Measurements from ENCODE around the gene CST8. TPM values are rescaled to one million over a fixed set of nuclear protein-coding genes. Genes with fewer than 3 reads are reported as not detected.

CST8 gene
- total RNA-seq, 4 donors from 2014 or later: not detected

DNA sequence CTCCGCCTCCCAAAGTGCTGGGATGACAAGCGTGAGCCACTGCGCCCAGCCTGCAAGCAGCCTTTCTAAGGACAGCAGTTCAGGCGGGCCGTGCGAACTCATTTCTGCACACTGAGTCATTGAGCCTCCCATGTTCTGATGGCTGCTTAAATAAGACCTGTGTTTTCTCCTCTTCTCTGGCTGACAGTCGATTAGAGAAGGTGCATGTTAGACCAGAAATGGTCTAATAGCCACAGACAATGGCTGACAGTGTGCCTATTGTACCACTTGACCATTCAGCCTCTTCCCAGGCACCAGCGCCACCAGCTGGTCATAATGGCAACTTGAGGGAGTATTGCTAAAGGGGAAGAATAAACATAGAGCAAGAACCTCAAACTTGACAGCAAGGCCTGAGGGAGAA, 44.4 kb upstream of the CST8 start:
- Histone ChIP-seq H3K27ac (no peak overlapping the region), H3K27me3 (no peaks in the 10 kb centered on the region), H3K36me3 (no peaks in the 10 kb centered on the region), H3K9me3 (no peaks in the 10 kb centered on the region), H3K4me3 (no peak overlapping the region), H3K4me1 (peaks cover 0 to 5% (median 0%) of the 10 kb centered on the region in 4 donors)
- DNase-seq (ENCODE audit: low spot score in 2 of 2): peak in 1 of 2 donors; percentile 49
- no peak for TF ChIP-seq EP300 (IDR thresholded peaks at IDR 0.05)
- TF ChIP-seq, protein P1, sequence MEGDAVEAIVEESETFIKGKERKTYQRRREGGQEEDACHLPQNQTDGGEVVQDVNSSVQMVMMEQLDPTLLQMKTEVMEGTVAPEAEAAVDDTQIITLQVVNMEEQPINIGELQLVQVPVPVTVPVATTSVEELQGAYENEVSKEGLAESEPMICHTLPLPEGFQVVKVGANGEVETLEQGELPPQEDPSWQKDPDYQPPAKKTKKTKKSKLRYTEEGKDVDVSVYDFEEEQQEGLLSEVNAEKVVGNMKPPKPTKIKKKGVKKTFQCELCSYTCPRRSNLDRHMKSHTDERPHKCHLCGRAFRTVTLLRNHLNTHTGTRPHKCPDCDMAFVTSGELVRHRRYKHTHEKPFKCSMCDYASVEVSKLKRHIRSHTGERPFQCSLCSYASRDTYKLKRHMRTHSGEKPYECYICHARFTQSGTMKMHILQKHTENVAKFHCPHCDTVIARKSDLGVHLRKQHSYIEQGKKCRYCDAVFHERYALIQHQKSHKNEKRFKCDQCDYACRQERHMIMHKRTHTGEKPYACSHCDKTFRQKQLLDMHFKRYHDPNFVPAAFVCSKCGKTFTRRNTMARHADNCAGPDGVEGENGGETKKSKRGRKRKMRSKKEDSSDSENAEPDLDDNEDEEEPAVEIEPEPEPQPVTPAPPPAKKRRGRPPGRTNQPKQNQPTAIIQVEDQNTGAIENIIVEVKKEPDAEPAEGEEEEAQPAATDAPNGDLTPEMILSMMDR (IDR thresholded peaks at IDR 0.05): peak in 4 of 5 experiments; percentile 13 to 17 (median 14)
- 72 to 74% methylated on average over 8 of the region's 8 CpGs for WGBS, 2 donors

DNA sequence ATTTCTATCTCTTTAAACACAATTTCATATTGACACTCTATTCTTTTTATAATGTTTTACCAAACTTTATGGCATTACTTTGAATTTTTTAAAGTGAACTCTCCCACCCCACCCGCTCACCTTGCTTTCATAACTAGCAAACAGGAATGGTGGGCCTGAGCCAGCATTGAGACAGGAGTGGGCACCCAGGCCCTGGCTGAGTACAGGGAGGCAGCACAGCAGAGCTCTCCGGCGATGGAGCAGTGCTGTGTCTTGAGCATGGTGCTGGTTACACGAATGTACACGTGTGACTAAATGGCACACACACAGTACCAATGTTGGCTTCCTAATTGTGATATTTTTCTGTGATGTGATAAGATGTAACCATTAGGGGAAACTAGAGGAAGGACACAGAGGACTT, 42.8 kb upstream of the CST8 start:
- 90% methylated on average over 5 of the region's 5 CpGs for WGBS, 2 donors
- Histone ChIP-seq H3K4me1 (no peaks in the 10 kb centered on the region), H3K27me3 (no peaks in the 10 kb centered on the region), H3K27ac (no peak overlapping the region), H3K4me3 (no peak overlapping the region), H3K36me3 (no peaks in the 10 kb centered on the region), H3K9me3 (no peaks in the 10 kb centered on the region)
- DNase-seq (ENCODE audit: low spot score in 2 of 2): no peak
- TF ChIP-seq POLR2A (IDR thresholded peaks at IDR 0.05) (no peak), EP300 (IDR thresholded peaks at IDR 0.05) (no peak)
- TF ChIP-seq, protein P1 (IDR thresholded peaks at IDR 0.05): no peak

DNA sequence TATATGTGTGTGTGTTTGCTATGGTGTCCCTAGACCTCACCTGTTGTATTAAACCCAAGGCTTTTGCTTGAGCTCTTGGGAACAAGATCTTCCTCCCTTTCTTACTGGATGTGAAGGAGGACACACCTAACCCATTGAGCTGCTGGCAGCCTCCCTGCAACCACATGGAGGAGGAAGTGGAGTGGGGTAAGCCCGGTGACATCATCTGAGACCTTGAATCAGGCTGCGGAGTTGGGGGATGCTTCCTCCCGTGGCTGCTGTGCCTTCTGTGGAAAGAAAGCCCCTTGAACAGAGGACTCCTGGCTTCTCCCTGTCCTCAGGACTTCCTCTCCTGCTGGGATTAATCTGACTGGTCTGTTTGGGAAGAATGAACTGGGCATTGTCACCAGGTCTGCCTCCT, 41.5 kb upstream of the CST8 start:
- WGBS, 2 donors: 53 to 58% methylated on average over 3 of the region's 3 CpGs
- Histone ChIP-seq H3K36me3 (no peaks in the 10 kb centered on the region), H3K9me3 (no peaks in the 10 kb centered on the region), H3K27me3 (no peaks in the 10 kb centered on the region), H3K27ac (no peak overlapping the region), H3K4me3 (no peak overlapping the region), H3K4me1 (no peaks in the 10 kb centered on the region)
- DNase-seq (ENCODE audit: low spot score in 2 of 2): no peak
- TF ChIP-seq POLR2A (IDR thresholded peaks at IDR 0.05): no peak
- TF ChIP-seq, protein P1 (IDR thresholded peaks at IDR 0.05): no peak
- TF ChIP-seq EP300 (IDR thresholded peaks at IDR 0.05): no peak

DNA sequence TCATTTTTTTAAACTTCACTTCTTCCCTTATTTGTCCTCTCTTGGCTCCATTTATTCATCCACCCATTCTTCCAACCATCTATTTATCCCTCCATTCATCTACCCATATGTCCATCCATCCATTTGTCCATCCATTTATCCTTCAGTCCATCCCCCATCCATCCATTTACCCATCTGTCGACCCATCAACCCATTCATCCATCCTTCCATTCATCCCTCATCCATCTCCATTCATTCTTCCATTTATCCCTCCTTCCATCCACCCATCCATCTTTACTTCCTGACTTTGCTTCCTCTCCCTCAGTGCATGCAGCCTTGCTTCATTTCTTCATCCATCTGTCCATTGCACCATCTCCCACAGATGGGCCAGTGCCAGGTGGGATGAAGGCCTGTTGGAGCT, 40.0 kb upstream of the CST8 start:
- TF ChIP-seq POLR2A (IDR thresholded peaks at IDR 0.05) (no peak), EP300 (IDR thresholded peaks at IDR 0.05) (no peak)
- TF ChIP-seq, protein P1 (IDR thresholded peaks at IDR 0.05): no peak

DNA sequence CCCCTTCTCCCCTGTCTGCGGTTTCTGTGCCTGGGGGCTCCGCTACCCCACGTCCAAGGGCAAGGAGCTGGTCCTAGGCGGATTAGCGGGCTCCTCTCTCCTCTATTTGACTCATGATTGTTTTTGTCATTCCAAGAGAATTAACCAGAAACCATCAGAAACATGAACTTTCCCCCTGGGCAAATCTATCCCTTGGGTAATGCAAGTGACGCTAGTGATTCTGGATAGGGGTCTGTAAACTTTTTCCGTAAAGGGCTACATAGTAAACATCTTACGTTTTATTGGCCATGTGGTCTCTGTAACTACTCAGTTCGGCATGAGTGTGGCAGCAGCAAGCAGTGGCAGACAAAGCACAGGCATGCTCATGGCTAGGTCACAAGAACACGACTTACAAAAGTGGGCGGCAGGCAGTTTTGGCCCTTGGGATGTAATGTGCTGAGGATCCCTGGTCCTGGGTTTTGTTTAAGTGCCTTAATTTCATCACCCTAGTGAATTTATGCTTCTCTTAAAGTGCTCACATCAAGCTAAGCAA, 38.9 kb upstream of the CST8 start:
- DNase-seq (ENCODE audit: low spot score in 2 of 2): no peak
- 63 to 69% methylated on average over 11 of the region's 11 CpGs for WGBS, 2 donors
- H3K27ac ChIP-seq: no peak overlapping the region

More for the DNA sequence above, 40.0 kb upstream of the CST8 start:
- WGBS, 2 donors: 87 to 88% methylated on average over 1 of the region's 1 CpG
- no peaks in the 10 kb centered on the region for H3K4me1 ChIP-seq
- H3K36me3 ChIP-seq: no peaks in the 10 kb centered on the region
- no peak overlapping the region for H3K27ac ChIP-seq
- DNase-seq (ENCODE audit: low spot score in 2 of 2): no peak
- no peak overlapping the region for H3K4me3 ChIP-seq
- H3K27me3 ChIP-seq: no peaks in the 10 kb centered on the region
- peaks cover 0 to 3% (median 0%) of the 10 kb centered on the region in 4 donors for H3K9me3 ChIP-seq

More for the DNA sequence above, 38.9 kb upstream of the CST8 start:
- no peaks in the 10 kb centered on the region for H3K36me3 ChIP-seq
- TF ChIP-seq POLR2A (IDR thresholded peaks at IDR 0.05): no peak
- no peak for TF ChIP-seq EP300 (IDR thresholded peaks at IDR 0.05)
- TF ChIP-seq, protein P1 (IDR thresholded peaks at IDR 0.05): no peak
- H3K9me3 ChIP-seq: peaks cover 0 to 3% (median 0%) of the 10 kb centered on the region in 4 donors
- H3K4me1 ChIP-seq: no peaks in the 10 kb centered on the region
- H3K4me3 ChIP-seq: no peak overlapping the region
- H3K27me3 ChIP-seq: no peaks in the 10 kb centered on the region
